Esophagus muscularis mucosa (tissue), 3 donors: Measurements from ENCODE around the gene TMEM167B.

ENCODE experiments used
- POLR2A ChIP-seq: fragments of 450-650 bp; IDR thresholded peaks from one replicate; pipeline ENCODE4 v1.6.1; 2017; ENCODE audit warnings: antibody characterized with exemption, moderate library complexity, mild to moderate bottlenecking, low read depth
- POLR2AphosphoS5 ChIP-seq, 2 donors: sonication (generic); formaldehyde crosslinking; IDR thresholded peaks; one replicate each; pipeline ENCODE4 v1.6.1; 2017; ENCODE audit warnings: antibody characterized with exemption in 2 of 2
- TF ChIP-seq, protein P1 (sequence below), 3 experiments: fragments of 200-600 bp in 2 of 3; fragments of 450-650 bp in 1 of 3; sonication (generic) in 2 of 3; IDR thresholded peaks; one replicate each; pipeline ENCODE4 v1.5.1; 2017 to 2019; ENCODE audit warnings: antibody characterized with exemption in 3 of 3, mild to moderate bottlenecking in 2 of 3, moderate library complexity in 1 of 3

GRCh38 chr1:109078317-109078716, 12.2 kb upstream of the TMEM167B start:
- TF ChIP-seq, protein P1, sequence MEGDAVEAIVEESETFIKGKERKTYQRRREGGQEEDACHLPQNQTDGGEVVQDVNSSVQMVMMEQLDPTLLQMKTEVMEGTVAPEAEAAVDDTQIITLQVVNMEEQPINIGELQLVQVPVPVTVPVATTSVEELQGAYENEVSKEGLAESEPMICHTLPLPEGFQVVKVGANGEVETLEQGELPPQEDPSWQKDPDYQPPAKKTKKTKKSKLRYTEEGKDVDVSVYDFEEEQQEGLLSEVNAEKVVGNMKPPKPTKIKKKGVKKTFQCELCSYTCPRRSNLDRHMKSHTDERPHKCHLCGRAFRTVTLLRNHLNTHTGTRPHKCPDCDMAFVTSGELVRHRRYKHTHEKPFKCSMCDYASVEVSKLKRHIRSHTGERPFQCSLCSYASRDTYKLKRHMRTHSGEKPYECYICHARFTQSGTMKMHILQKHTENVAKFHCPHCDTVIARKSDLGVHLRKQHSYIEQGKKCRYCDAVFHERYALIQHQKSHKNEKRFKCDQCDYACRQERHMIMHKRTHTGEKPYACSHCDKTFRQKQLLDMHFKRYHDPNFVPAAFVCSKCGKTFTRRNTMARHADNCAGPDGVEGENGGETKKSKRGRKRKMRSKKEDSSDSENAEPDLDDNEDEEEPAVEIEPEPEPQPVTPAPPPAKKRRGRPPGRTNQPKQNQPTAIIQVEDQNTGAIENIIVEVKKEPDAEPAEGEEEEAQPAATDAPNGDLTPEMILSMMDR (IDR thresholded peaks at IDR 0.05), result no peak
- TF ChIP-seq POLR2AphosphoS5 (IDR thresholded peaks at IDR 0.05), result no peak
- no peak for TF ChIP-seq POLR2A
